Panc1 (cell line): ENCODE measurements around the gene NPHP4.

ENCODE experiments used
- CTCF ChIP-seq: fragments of 450-650 bp; IDR thresholded peaks from 2 replicates; pipeline ENCODE4 v1.5.1; 2017; ENCODE audit warnings: mild to moderate bottlenecking
- POLR2AphosphoS5 ChIP-seq: IDR thresholded peaks from 2 replicates; pipeline ENCODE4 v1.6.1; 2012; ENCODE audit warnings: mild to moderate bottlenecking, low read depth, low read length, moderate library complexity
- REST ChIP-seq, 2 experiments: IDR thresholded peaks; 2 replicates each; pipeline ENCODE4 v1.6.1; 2011 to 2012; ENCODE audit warnings: low read depth in 2 of 2, control low read depth in 1 of 2, low read length in 1 of 2, mild to moderate bottlenecking in 1 of 2, moderate library complexity in 1 of 2; ENCODE audit not compliant: insufficient read depth in 1 of 2

- TF ChIP-seq CTCF = no peak
- no peak for TF ChIP-seq REST (IDR thresholded peaks at IDR 0.05; ENCODE audit: insufficient read depth in 1 of 2, low read depth in 2 of 2, low read length in 1 of 2)
- TF ChIP-seq POLR2AphosphoS5 = no peak
Observed at GRCh38 chr1:5940723-5941407, 51.4 kb downstream of the NPHP4 start.
